Measurements from ENCODE around the gene ZNF33B.

DNA sequence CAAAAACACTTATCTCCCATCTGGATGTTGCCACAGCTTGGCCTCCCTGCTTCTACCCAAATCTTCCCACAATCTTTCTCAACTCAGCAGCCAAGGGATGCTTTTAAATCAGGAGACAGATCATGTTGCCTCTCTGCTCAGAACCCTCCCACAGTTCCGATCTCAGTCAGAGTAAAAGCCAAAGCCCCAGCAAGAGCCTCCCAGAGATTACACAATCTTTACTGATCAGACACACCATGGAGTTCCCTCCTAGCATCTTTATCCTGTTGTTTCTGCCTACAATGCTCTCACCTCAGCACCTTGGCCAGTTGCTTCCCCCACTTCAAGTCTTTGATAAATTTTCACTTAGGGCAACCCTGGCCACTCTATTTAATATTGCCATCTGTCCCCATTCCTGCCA is 41.9 kb upstream of the ZNF33B start:
- TF ChIP-seq, protein P1, sequence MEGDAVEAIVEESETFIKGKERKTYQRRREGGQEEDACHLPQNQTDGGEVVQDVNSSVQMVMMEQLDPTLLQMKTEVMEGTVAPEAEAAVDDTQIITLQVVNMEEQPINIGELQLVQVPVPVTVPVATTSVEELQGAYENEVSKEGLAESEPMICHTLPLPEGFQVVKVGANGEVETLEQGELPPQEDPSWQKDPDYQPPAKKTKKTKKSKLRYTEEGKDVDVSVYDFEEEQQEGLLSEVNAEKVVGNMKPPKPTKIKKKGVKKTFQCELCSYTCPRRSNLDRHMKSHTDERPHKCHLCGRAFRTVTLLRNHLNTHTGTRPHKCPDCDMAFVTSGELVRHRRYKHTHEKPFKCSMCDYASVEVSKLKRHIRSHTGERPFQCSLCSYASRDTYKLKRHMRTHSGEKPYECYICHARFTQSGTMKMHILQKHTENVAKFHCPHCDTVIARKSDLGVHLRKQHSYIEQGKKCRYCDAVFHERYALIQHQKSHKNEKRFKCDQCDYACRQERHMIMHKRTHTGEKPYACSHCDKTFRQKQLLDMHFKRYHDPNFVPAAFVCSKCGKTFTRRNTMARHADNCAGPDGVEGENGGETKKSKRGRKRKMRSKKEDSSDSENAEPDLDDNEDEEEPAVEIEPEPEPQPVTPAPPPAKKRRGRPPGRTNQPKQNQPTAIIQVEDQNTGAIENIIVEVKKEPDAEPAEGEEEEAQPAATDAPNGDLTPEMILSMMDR (conservative IDR thresholded peaks at IDR 0.05; ENCODE audit: low read length): no peak
- TF ChIP-seq EZH2phosphoT487 (IDR thresholded peaks at IDR 0.05; ENCODE audit: borderline replicate concordance): no peak
